ENCODE measurements around the gene LEUTX.
"Not testable (repeated sequence)": the region's sequence is repeated elsewhere in the genome, so short reads cannot be mapped to it uniquely, and the experiment has no call there.

Gene LEUTX

DNA sequence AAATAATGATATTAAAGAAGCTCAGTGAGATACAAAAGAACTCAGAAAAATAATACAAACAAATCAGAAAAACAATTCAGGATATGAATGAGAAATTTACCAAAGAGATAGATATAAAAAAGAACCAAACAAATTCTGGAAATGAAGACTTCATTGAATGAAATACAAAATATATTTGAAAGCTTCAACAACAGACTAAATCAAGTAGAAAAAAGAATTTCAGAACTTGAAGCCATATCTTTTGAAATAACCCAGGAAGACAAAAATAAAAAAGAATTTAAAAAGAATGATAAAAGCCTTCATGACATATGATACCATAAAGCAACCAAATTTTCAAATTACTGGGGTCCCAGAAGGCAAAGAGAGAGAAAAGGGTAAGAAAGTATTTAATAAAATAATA is 9.6 kb downstream of the LEUTX start:
- no peak for DNase-seq

DNA sequence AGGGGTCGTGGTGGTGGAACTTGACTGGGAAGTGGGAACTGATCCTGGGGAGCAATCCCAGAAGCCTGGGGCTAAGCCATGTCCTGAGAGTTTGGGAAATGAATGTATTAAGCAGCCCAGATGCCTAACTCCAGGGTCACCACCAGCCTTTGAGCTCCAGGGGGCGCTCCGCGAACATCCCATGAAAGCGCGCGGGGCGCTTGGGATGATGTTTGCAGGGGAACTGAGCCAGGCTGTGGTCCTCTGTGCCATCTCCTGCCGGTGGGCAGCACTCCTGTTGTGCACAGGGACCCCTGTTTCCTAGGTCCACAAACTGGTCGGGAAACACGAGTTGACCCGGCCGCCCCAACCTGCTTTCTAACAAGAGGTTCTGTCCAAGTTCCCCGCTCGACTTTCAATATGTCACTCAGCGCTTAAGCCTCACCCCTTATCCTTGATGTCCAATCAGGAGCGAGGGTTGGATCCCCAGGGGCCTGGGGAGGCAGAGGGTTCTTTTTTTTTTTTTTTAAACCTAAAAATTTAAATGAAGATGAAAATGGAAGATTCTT is 14.4 kb downstream of the LEUTX start:
- peak; percentile 74 to 89 (median 87) for DNase-seq

DNA sequence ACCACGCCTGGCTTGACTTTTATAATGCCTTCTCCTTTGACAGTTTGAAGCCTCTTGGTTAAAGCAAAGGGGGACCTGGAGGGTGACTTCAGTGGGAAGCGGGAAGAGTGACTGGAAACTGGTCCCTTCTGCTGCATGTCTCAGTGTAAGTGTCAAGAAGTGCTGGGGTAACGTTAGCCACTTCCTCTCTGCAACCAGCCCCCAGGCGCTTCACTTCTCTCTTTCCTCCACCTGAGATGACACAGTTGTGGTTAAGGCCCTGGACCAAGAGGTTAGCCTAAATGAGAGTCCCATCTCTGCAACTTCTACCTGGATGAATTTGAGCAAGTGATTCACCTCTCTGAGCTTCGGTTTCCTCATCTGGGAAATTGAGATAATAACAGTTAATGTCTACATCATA is 16.3 kb downstream of the LEUTX start:
- DNase-seq, result no peak

DNA sequence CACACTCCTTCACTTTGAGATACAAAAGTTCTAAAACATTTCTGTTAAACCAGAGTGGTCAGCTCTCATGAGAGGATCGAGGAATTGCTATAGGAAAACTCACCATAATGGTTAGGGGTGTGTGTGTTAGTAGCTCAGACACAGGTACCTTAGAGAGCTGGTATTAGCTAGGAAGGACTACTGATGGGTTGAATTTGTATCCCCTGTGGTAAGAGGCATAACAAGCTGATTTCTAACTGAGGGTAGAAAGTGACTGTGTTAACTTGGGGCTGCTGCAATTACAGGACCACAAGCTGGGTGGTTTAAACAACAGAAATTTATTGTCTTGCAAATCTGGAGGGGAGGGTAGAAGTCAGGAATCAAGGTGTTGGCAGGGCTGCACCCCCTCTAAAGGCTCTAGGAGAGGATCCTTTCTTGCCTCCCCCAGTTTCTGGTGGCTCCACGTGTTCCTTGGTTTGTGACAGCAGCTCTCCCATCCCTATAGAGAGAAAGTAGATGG is 17.4 kb downstream of the LEUTX start:
- no peak for DNase-seq

DNA sequence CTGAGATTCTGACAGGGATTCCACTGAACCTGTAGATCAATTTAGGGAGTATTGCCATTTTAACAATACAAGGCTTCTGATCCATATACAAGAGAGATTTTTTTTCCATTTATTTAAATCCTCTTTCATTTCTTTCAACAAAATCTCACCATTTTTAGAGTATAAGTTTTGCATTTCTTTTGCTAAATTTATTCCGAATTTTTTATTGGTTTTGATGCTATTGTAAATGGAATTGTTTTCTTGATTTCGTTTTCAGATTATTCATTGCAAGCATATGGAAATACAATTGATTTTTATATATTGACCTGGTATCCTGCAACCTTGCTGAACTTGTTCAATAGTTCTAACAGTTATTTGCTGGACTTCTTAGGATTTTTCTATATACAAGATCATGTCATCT is 18.4 kb downstream of the LEUTX start:
- DNase-seq, result no peak

DNA sequence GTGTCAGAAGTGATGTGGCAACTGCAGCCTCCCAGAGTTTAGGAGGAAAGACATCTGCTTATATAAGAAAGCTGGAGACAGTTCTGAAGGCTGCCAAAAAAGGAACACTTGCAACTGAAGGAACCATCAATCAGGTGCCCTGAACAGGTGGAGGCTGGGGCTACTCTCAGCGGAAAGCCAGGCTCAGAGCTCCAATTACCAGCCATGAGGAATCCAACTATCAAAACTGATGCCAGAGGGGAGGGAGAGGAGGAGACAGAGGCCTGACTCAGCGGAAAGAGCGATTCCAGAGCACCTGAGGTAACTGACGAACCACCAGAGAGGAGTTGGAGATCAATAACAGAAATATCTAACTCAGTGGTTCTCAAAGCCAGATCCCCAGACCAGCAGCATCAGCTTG is 24.3 kb downstream of the LEUTX start:
- DNase-seq, result no peak

DNA sequence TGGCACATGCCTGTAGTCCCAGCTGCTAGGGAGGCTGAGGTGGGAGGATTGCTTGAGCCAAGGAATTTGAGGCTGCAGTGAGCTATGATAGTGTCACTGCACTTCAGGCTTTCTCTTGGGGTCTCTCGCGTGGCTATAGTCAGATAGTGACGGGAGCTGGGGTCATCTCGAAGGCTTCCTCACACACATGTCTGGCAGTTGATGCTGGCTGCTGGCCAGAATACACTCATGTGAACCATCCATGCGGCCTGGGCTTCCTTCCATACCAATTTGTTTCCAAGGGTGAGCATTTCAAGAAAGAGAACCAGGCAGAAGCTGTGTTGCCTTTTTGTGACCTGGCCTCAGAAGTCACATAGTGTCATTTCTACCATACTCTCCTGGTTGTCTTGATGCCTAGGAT is 26.4 kb downstream of the LEUTX start:
- no peak for DNase-seq

DNA sequence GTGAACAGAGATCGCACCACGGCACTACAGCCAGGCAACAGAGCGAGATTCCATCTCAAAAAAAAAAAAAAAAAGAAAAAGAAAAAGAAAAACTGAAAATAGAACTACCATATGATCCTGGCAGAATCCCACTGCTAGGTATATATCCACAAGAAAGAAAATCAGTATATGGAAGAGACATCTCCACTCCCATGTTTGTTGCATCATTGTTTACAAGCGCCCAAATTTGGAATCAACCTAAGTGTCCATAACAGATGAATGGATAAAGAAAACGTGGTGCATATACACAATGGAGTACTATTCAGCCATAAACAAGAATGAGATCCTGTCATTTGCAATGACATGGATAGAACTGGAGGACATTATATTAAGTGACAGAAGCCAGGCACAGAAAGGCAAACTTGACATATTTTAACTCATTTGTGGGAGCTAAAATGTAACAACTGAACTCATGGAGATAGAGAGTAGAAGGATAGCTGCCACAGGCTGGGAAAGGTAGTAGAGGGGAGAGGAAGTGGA is 29.3 kb downstream of the LEUTX start:
- no peak for DNase-seq

DNA sequence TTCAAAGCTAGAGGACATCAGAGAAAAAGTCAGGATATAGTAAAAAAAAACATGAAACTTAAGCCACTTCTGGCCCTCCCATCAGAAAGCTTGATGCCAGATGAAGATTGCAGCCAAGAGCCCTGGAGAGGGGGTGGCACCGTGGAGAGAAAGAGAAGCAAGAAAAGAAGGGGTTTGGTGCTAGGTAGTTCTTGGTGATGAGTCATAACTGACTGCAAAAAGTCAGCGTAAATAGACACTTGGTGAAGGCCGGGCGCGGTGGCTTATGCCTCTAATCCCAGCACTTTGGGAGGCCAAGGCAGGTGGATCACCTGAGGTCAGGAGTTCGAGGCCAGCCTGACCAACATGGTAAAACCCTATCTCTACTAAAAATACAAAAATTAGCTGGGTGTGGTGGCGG is 30.0 kb downstream of the LEUTX start:
- not testable (repeated sequence) for DNase-seq

DNA sequence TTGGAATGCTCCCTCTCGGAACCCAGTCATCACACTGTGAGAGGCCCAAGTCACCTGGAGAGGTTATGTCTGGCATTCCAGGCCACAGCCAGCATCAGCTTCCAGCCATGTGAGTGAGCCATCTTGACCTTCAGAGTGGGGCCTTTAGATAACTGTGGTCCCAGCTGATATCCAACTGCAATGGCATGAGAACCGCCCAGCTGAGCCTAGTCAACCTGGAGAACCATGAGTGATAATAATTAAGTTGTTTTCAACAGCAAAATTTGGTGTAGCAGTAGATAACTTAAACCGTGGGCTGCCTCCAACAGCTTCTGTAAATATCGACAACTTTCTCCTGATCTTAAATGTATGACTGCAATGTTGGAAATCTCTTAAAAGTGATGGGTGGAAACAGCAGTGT is 30.7 kb downstream of the LEUTX start:
- DNase-seq, result no peak

DNA sequence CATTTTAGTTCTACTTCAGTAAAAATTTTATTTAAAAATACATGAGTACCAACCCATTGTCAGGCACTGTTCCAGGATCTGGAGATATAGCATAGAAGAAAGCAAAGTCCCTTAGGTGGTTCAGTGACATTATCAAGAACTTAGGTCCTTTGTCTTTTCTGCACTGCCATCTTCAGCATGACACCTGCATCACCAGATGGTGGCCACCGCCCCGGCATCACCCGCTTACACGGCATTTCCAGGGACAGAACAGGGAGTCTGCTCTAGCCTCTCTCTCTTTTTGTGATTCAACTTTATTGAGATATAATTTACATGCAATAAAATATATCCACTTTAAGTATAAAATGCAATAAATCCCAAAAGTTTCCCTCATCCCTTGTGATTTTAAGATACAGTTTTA is 31.8 kb downstream of the LEUTX start:
- DNase-seq, result no peak

DNA sequence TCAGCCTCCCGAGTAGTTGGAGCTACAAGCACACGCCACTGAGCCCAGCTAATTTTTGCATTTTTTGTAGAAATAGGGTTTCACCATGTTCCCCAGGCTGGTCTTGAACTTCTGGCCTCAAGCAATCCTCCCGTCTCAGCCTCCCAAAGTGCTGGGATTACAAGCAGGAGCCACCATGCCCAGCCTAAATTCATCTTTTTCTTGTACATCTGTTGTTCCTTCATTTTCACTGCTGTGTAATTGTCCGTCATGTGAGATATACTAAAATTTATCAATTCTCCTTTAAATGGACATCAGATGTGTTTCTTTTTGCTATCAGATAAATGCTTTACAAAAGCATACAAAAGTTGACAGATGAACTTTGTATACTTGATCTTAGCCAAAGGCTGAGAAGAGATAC is 32.4 kb downstream of the LEUTX start:
- no peak for DNase-seq

DNA sequence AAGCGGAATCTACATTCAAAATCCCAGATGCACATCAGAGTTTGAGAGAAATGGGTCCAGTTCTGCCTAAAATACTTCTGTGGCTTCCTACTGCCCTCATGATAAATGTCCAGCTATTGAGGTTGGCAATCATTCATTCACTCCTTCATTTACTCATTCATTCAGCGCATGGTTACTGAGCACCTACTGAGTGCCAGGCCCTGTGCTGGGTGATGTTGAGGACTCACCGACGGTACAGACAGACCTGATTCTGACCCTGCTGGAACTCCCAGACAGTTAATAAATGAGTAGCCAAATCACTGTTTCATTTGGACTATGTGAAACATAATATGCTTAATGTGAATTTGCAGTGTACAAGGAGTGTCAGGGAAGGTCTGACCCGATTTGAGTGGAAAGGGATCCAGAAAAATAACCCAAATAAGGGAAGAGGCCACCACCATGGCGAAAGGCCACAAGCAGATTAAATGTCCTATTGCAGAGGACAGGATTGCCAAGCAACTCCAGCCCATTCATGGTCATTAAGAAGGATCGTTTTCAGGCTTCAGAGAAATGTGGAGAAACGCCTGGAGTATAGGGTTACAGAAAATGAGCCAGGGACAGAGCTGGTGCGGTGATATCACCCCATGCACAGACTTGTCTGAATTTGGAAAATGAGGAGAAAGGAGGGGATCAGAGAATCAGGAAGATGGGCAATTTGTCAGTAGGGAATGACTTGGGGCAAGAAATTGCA is 34.8 kb downstream of the LEUTX start:
- no peak for DNase-seq

DNA sequence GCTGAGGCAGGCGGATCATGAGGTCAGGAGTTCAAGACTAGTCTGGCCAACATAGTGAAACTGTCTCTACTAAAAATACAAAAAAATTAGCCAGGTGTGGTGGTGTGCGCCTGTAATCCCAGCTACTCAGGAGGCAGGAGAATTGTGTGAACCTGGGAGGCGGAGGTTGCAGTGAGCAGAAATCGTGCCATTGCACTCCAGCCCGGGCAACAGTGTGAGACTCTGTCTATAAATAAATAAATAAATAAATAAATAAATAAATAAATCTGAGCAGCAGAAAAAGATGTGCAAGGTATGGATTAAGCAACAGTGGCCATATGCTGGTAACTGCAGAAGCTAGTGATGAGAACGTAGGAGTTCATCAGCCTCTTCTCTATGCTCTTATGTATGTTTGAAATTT is 35.5 kb downstream of the LEUTX start:
- DNase-seq, result not testable (repeated sequence)

DNA sequence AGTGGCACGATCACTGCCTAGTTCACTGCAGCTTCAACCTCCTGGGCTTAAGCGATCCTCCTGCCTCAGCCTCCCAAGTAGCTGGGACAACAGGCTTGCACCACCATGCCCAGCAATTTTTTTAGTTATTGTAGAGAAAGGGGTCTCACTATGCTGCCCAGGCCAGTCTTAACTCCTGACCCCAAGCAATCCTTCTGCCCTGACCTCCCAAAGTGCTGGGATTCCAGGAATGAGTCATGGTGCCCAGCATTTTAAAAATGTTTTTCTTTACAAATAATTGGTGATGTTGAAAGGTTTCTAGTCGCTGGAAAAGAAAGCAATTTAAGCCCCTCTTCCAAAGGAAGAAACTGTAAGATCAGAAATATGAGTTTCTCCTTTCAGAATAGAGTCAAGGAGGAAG is 35.9 kb downstream of the LEUTX start:
- DNase-seq, result no peak

DNA sequence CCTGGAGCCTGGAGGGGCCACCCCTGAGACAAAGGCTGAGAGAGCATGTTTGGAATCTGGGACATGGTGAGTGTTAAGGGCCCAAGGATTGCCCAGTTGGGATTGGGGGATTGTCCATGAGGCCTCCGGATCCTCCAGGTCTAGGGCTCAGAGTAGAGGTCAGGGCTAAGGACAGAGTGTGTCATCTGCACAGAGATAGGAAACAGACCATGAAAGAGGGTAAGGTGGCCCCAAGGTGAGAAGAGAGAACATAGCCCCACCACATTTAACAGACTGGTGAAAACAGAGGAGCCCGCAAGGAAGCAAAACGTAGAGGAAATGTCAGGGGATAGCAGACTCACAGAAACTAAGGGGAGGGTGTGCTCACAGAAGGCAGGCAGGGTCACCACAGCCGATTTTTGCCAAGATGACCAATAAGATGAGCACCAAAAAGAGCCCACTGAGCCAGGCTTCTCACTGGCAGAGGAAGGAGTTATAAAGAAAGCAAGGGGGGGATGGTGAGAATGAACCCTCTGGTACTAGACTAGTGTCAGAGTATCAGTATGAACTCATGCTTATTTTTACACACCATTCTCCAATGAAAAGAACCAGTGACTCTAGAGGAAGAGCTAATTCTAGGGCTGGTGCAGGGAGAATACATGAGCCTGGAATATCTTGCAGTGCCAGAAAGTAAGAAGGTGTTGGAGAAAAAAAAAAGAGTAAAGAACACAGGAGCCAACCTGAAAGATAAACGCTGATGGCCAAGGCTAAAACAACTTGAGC is 37.8 kb downstream of the LEUTX start:
- no peak for DNase-seq

DNA sequence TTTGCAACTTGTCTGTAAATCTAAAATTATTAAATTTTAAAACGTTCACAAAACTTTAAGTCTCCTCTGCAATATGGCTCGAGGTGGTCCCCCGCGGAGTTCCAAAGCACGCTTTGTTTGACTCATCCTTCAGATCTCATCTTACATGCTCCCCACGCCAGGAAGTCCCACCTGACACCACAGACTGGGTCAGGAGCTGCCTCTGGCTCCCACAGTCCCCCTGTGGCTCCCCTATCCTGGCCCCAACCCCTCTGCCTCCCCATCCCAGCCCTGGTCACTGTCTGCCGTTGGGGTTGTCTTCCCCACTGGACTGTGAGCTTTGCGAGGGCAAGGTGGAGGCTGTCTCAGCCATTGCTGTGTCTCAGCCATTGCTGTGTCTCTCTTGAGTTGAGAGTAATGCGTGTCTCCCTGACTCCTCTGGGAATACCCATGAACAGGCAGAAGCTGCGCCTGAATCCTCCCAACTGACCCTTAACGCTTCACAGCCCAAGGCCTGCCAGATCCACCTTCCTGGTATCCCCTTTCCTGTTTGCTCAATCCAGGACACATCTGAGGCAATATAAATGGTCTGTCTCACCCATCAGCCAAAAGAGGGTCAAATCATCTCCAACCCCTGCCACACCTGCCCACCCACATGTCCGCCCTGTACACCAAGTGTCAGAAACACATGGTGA is 39.4 kb downstream of the LEUTX start:
- no peak for DNase-seq

DNA sequence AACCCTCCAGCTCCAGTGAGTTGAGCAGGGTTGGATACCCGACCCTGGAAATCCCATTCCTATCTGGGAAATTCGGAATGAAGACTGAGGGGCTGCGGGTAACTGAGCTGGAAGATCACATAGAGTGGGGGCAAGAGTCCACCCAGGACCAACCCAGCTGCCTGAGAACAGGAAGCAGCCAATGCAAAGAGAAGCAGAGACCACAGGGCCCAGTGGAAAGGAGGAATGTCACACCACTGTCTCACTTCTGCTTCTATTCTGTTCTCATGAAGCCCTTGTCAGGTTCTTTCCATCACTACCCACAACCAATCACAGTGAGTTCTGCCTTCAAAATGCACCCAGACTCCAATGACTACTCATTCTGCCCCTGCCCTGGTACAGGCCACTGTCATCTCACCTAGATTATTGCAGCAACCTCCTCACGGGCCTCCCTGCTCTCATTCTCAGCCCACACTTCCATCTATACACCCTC is 40.0 kb downstream of the LEUTX start:
- DNase-seq, result no peak

DNA sequence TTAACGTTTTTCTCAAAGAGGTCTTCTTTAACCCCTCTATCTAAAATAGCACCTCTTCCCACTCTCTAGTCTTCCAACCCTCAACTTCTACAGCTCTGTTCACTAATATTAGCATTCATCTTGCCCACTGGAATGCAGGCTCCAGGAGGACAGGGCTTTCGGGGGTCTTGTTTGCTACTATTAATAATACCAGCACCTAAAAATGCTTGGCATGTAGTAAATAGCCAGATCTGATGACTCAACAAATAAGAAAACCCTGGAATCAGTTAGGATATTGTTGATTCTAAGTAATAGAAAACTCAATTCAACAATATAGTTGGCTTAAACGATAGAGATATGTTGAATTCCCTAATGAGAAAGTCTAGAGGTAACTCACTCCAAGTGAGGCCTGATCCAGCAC is 41.1 kb downstream of the LEUTX start:
- DNase-seq, result no peak

DNA sequence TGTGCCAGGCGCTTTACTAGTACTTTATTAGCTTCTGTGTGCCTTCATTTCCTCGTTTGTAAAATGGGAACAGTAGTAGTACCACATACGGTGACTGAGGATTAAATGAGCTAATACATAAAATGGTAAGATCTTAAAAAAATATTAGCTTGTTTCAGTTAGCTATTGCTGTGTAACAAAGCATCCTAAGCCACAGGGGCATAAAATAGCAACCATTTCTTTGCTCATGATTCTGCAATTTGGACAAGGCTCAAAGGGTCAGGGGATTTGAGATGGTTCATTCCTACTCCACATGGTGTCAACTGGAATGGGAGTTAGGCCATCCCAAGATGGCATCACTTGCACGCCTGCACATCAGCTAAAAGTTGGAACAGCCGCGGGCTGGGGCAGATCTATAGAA is 42.0 kb downstream of the LEUTX start:
- no peak for DNase-seq

DNA sequence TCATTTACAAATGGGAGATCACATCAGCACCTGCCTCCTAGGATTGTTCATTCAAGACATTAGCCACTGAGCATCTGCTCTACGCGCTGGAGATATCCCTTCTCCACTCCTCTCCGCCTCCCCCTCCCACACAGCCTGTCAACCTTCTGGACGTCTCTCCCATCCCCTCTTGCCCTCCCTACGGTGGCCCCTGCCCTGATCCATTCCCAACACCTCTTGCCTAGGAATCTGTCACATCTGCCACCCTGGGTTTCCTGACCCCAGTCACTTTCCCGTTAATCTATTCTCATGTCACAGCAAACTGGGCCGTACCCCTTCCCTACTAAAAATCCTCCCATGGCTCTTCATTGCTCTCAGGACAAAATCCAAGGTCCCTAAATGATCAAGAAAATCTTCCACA is 45.0 kb downstream of the LEUTX start:
- DNase-seq, result no peak

DNA sequence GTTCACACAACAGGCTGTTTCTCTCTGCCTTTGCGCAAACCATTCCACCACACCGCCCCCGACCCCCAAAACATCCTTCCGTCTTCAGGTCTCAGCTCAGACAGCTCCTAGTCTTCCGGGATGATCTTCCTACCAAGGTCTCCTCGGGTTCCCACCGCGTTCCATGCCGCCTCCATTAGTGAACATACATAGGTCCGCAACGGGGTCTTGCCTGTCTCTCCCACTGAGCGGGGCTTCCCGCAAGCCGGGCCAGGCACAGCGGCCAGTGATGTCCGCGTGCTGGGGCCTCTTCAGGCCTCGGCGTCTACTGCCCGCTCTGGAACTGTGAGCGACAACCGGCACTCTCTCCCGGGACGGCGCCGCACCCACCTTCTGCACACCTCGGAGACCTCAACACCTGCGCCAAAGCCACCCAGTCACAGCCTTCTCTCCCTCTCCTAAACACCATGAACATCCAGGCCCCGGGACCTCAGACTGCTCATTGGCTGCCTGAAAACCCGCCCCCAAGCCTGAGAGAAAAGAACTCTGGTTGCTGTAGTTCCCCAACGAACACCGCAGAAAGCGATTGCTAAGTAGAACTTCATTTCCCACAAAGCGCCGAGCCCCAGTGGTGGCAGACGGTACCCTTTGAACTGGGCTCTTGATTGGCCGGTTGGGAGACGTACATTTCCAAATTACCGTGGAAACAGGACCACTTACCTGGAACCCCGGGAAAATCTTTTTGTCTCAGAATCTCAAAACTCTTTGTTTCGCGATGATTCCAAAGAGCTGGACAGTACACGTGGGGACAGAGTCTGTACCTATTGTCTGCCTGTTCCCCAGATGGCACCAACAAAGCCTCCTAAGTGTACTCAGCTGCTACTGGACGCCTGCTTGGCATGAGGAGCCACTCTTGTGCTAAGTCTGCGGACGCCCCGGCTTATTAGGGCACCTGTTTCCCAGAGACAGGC is 45.8 kb downstream of the LEUTX start:
- DNase-seq, result peak; percentile 88 to 95 (median 90)

Measured in suppressor macrophage (primary cell).